Measurements from ENCODE around the gene RNF168.

DNA sequence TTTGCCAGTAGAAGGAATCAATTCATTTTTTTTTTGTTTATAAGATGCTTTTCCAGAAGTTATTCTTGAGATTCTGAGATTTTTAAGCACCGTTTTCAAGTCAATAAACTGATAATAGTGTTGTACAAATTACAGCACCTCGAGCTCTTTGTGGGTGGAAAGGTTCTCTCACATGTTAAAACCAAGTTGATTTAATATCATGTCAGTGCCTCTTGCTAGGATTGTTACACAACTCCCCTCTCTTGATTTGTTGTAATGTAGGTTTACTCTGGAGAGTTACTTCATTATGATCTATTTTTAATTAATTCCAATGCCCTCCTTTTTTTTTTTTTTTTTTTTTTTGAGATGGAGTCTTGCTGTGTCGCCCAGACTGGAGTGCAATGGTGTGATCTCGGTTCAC lies 45.5 kb downstream of the RNF168 start:
- TF ChIP-seq, protein P1, sequence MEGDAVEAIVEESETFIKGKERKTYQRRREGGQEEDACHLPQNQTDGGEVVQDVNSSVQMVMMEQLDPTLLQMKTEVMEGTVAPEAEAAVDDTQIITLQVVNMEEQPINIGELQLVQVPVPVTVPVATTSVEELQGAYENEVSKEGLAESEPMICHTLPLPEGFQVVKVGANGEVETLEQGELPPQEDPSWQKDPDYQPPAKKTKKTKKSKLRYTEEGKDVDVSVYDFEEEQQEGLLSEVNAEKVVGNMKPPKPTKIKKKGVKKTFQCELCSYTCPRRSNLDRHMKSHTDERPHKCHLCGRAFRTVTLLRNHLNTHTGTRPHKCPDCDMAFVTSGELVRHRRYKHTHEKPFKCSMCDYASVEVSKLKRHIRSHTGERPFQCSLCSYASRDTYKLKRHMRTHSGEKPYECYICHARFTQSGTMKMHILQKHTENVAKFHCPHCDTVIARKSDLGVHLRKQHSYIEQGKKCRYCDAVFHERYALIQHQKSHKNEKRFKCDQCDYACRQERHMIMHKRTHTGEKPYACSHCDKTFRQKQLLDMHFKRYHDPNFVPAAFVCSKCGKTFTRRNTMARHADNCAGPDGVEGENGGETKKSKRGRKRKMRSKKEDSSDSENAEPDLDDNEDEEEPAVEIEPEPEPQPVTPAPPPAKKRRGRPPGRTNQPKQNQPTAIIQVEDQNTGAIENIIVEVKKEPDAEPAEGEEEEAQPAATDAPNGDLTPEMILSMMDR (IDR thresholded peaks at IDR 0.05): no peak
- no peak for TF ChIP-seq POLR2A (IDR thresholded peaks at IDR 0.05)

Measured in adrenal gland (tissue), 5 donors.